A549 (cell line): Measurements from ENCODE around the gene NKX2-8. TPM values are rescaled to one million over a fixed set of nuclear protein-coding genes. Genes with fewer than 3 reads are reported as not detected.

Source experiments
- ATAC-seq, 2 experiments: fragments of 200-7000 bp in 1 of 2; fragments of >200 bp in 1 of 2; cut with Nextera tagmentation in 1 of 2; cut with Tn5 transposase in 1 of 2; 3 replicates each; pipeline versions ENCODE4 v1.8.0 to v1.9.1; 2018 to 2020; ENCODE audit warnings: mild to moderate bottlenecking in 1 of 2, moderate library complexity in 1 of 2
- CTCF ChIA-PET: fragments of 300-600 bp; sonication (Branson Sonifier 250); formaldehyde crosslinking; extraction: SDS; loops from one replicate; lab custom pipeline; 2021; ENCODE audit warnings: antibody characterized with exemption, inconsistent platforms; lab: Yijun Ruan, JAX
- POLR2A ChIA-PET: fragments of 350-600 bp; formaldehyde crosslinking; extraction: SDS; loops from one replicate; lab custom pipeline; 2021; ENCODE audit warnings: antibody characterized with exemption, inconsistent platforms; lab: Yijun Ruan, JAX
- DNase-seq, 2 experiments: peaks; one replicate each; pipeline versions ENCODE4 v3.0.0 to v3.0.0-alpha.2; 2011 to 2016; ENCODE audit warnings: low read depth in 1 of 2, low spot score in 1 of 2
- FAIRE-seq: peaks from 2 replicates; lab custom pipeline; 2011; peaks lifted over from hg19 to GRCh38; lab: Jason Lieb, UNC
- H3K27ac ChIP-seq, 2 experiments: fragments of >200 bp; sonication (Bioruptor Twin); formaldehyde crosslinking; 3 replicates each; pipeline ENCODE4 v1.5.1; 2016 to 2017
- H3K4me1 ChIP-seq: fragments of >200 bp; sonication (Bioruptor Twin); formaldehyde crosslinking; 3 replicates; pipeline ENCODE4 v1.6.1; 2016
- H3K4me2 ChIP-seq: fragments of >200 bp; sonication (Bioruptor Twin); formaldehyde crosslinking; 3 replicates; pipeline ENCODE4 v1.6.1; 2016
- H3K4me3 ChIP-seq: fragments of >200 bp; sonication (Bioruptor Twin); formaldehyde crosslinking; 3 replicates; pipeline ENCODE4 v1.5.1; 2016
- H3K9me3 ChIP-seq: fragments of >200 bp; sonication (Bioruptor Twin); formaldehyde crosslinking; 3 replicates; pipeline ENCODE4 v1.6.1; 2016
- ATOH8 ChIP-seq: fragments of 250-450 bp; sonication (Bioruptor Pico); IDR thresholded peaks from 2 replicates; pipeline ENCODE4 v1.5.0; 2020; ENCODE audit warnings: low read depth, mild to moderate bottlenecking, moderate library complexity
- BHLHE40 ChIP-seq: IDR thresholded peaks from 2 replicates; pipeline ENCODE4 v1.6.1; 2012; ENCODE audit warnings: low read depth, low read length, inconsistent platforms
- CEBPB ChIP-seq, 2 experiments: fragments of >200 bp in 1 of 2; sonication (Bioruptor Twin) in 1 of 2; formaldehyde crosslinking in 1 of 2; IDR thresholded peaks; 2 replicates each; pipeline ENCODE4 v1.6.1; 2012 to 2016
- CHD4 ChIP-seq: fragments of 200-600 bp; sonication (generic); IDR thresholded peaks from 2 replicates; pipeline ENCODE4 v1.6.1; 2016; ENCODE audit warnings: antibody characterized with exemption, mild to moderate bottlenecking, borderline replicate concordance
- CTCF ChIP-seq: fragments of >200 bp; sonication (Bioruptor Twin); formaldehyde crosslinking; IDR thresholded peaks from 3 replicates; pipeline ENCODE4 v1.5.1; 2016
- E2F6 ChIP-seq: IDR thresholded peaks from 2 replicates; pipeline ENCODE4 v1.6.1; 2012; ENCODE audit warnings: low read depth, borderline replicate concordance
- EHF ChIP-seq: fragments of 250-450 bp; sonication (Bioruptor Pico); IDR thresholded peaks from 2 replicates; pipeline ENCODE4 v1.5.0; 2020; ENCODE audit warnings: mild to moderate bottlenecking
- EHMT2 ChIP-seq: fragments of 200-600 bp; sonication (generic); IDR thresholded peaks from 2 replicates; pipeline ENCODE4 v1.6.1; 2016; ENCODE audit warnings: antibody characterized with exemption, low read depth, mild to moderate bottlenecking, moderate library complexity
- ESRRA ChIP-seq: fragments of 150-350 bp; IDR thresholded peaks from 2 replicates; pipeline ENCODE4 v1.6.1; 2014; ENCODE audit warnings: mild to moderate bottlenecking, low read length, borderline replicate concordance
- FOXS1 ChIP-seq: fragments of 250-450 bp; sonication (Bioruptor Pico); IDR thresholded peaks from 2 replicates; pipeline ENCODE4 v1.5.0; 2020; ENCODE audit warnings: mild to moderate bottlenecking, moderate library complexity
- HEYL ChIP-seq: fragments of 250-450 bp; sonication (Bioruptor Pico); IDR thresholded peaks from 2 replicates; pipeline ENCODE4 v1.8.0; 2021; ENCODE audit warnings: mild to moderate bottlenecking, moderate library complexity
- KDM5A ChIP-seq: fragments of 200-600 bp; sonication (generic); IDR thresholded peaks from 2 replicates; pipeline ENCODE4 v1.6.1; 2016; ENCODE audit warnings: antibody characterized with exemption, mild to moderate bottlenecking
- MAFK ChIP-seq: fragments of 450-650 bp; IDR thresholded peaks from 2 replicates; pipeline ENCODE4 v1.6.1; 2014; ENCODE audit not compliant: partially characterized antibody
- POLR2A ChIP-seq: IDR thresholded peaks from 2 replicates; pipeline ENCODE4 v1.6.1; 2012; ENCODE audit warnings: mild to moderate bottlenecking, low read length
- RAD21 ChIP-seq, 2 experiments: fragments of >200 bp in 1 of 2; sonication (Bioruptor Twin) in 1 of 2; formaldehyde crosslinking in 1 of 2; IDR thresholded peaks in 1 of 2; conservative IDR thresholded peaks in 1 of 2; 2 replicates in 1 of 2; 3 replicates in 1 of 2; pipeline ENCODE4 v1.6.1; 2012 to 2018; ENCODE audit warnings: inconsistent platforms in 1 of 2
- RCOR1 ChIP-seq: fragments of 150-350 bp; IDR thresholded peaks from 2 replicates; pipeline ENCODE4 v1.6.1; 2014; ENCODE audit warnings: antibody characterized with exemption, low read length, low read depth
- RNF2 ChIP-seq: fragments of 200-600 bp; sonication (generic); IDR thresholded peaks from 2 replicates; pipeline ENCODE4 v1.6.1; 2016; ENCODE audit warnings: low read depth, mild to moderate bottlenecking, antibody characterized with exemption, moderate library complexity, borderline replicate concordance
- SMC3 ChIP-seq: fragments of >200 bp; sonication (Bioruptor Twin); formaldehyde crosslinking; IDR thresholded peaks from 3 replicates; pipeline ENCODE4 v1.6.1; 2018; ENCODE audit warnings: inconsistent platforms
- USF2 ChIP-seq: fragments of 450-650 bp; IDR thresholded peaks from 2 replicates; pipeline ENCODE4 v1.6.1; 2014; ENCODE audit warnings: antibody characterized with exemption
- WGBS: methylation state at CpG from one replicate; pipeline ENCODE4 v1.1.6; 2017; ENCODE audit errors: missing lambda C conversion rate; 5-methylcytosine and 5-hydroxymethylcytosine counted together
- polyA plus RNA-seq, 4 experiments: library from polyadenylated mRNA; depleted of rRNA in 3 of 4; stranded (reverse); fragments of >200 nt; fragmentation: RNase III in 1 of 4; extraction: RNeasy Plus Mini Kit Qiagen cat#74134 plus additional on column Dnase treatment in 1 of 4; gene quantifications; 2 replicates in 3 of 4; 3 replicates in 1 of 4; pipeline ENCODE4 v1.2.3, GENCODE V29; 2011 to 2017

Gene NKX2-8
- polyA plus RNA-seq, 2 of the 4 experiments (the other 2 are of a cell fraction), result 0.58 to 0.68 TPM

- 2% methylated on average over 4 of the region's 4 CpGs for WGBS
- FAIRE-seq (peak; percentile 56), ATAC-seq (peak; percentile 80 to 91), DNase-seq (peak; percentile 71 to 80)
- POLR2A ChIA-PET, result interaction anchor here (0.8 to 1.0 kb wide), 2 partner anchors 22 to 51 kb away, joined by 4 to 5 read pairs; partner anchors contain the start of gene NKX2-8
- H3K27ac ChIP-seq, result no peak overlapping the region
- H3K4me3 ChIP-seq, result no peak overlapping the region
- CTCF ChIA-PET, result interaction anchor here (0.6 to 5.5 kb wide), 61 partner anchors 9 to 725 kb away, joined by 3 to 112 read pairs (median 4); partner anchors contain the start of genes MBIP, NKX2-8 and SLC25A21
- no peak overlapping the region for H3K4me2 ChIP-seq
- H3K4me1 ChIP-seq, result 0 out of 3 replicates have a peak, but pooled peaks cover 3% of the 10 kb centered on the region
- no peak for TF ChIP-seq ESRRA
- TF ChIP-seq RAD21 (conservative IDR thresholded peaks at IDR 0.05 in 1 of 2, IDR thresholded peaks at IDR 0.05 in 1 of 2), result peak; percentile 83 to 85
- peak; percentile 82 for TF ChIP-seq CTCF
- no peak for TF ChIP-seq EHF (CRISPR knock-in tag)
- TF ChIP-seq SMC3, result peak; percentile 60
- H3K9me3 ChIP-seq, result no peaks in the 10 kb centered on the region
Measured at GRCh38 chr14:36604757-36605505, 22.5 kb upstream of the NKX2-8 start.

- Histone ChIP-seq H3K27ac (no peak overlapping the region), H3K4me3 (no peak overlapping the region), H3K4me1 (0 out of 3 replicates have a peak, but pooled peaks cover 3% of the 10 kb centered on the region), H3K9me3 (no peaks in the 10 kb centered on the region), H3K4me2 (no peak overlapping the region)
- FAIRE-seq (no peak), ATAC-seq (no peak), DNase-seq (no peak)
- CTCF ChIA-PET, result interaction anchor here (3.2 kb wide), 1 partner anchor 47 kb away, joined by 21 read pairs; no protein-coding TSS in a partner anchor
- TF ChIP-seq RNF2 (no peak), KDM5A (no peak), CTCF (no peak), E2F6 (no peak), BHLHE40 (no peak), POLR2A (no peak), EHMT2 (no peak), HEYL (CRISPR knock-in tag) (no peak), CHD4 (no peak), FOXS1 (CRISPR knock-in tag) (no peak), RAD21 (conservative IDR thresholded peaks at IDR 0.05 in 1 of 2, IDR thresholded peaks at IDR 0.05 in 1 of 2) (no peak), MAFK (no peak), CEBPB (IDR thresholded peaks at IDR 0.05) (no peak), EHF (CRISPR knock-in tag) (no peak), ATOH8 (CRISPR knock-in tag) (no peak), RCOR1 (no peak), USF2 (no peak)
- POLR2A ChIA-PET, result no interaction called here
- 18% methylated on average over 3 of the region's 3 CpGs for WGBS
Measured at GRCh38 chr14:36600431-36600830, 18.0 kb upstream of the NKX2-8 start.
